GM10248 (cell line): ENCODE data around the gene GRID2.

ENCODE experiments used
- CTCF ChIA-PET: fragments of 300-600 bp; sonication (Branson Sonifier 250); formaldehyde crosslinking; extraction: SDS; loops from one replicate; lab custom pipeline; 2021; ENCODE audit warnings: antibody characterized with exemption; lab: Yijun Ruan, JAX
- POLR2A ChIA-PET: fragments of 350-650 bp; sonication (Branson Sonifier 250); formaldehyde crosslinking; extraction: SDS; loops from one replicate; lab custom pipeline; 2020; ENCODE audit warnings: antibody characterized with exemption; lab: Yijun Ruan, JAX
- DNase-seq: peaks from one replicate; pipeline ENCODE4 v3.0.0; 2012; ENCODE audit errors: extremely low spot score
- CTCF ChIP-seq: IDR thresholded peaks from 2 replicates; pipeline ENCODE4 v1.5.1; 2012; ENCODE audit warnings: mild to moderate bottlenecking, low read depth; ENCODE audit errors: extremely low read depth, missing control alignments, control extremely low read depth

GRID2 gene

DNA sequence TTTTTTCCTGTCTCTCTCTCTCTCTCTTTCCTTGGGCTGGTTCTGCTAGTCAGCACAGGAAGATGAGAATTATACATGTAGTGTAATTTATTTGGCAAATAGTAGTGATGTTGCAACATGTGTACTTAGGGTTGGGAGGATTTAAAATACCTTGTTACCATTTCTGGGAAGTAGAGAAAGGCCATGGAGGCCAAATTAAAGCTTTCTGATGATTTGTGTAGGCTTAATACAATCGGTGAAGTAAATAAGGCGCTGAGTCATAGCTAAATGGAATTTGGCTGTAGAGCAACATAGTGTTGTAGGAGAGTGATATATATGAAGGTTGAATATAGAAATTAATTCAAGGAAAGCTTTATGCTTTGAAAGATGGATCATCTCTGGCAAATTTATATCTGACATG, 295.3 kb downstream of the GRID2 start:
- ChIA-PET CTCF (interaction anchor here (1.2 kb wide), 1 partner anchor 10 kb away, joined by 3 read pairs; no protein-coding TSS in a partner anchor), POLR2A (no interaction called here)
- TF ChIP-seq CTCF = no peak
- DNase-seq = no peak

- TF ChIP-seq CTCF = no peak
- no peak for DNase-seq
- CTCF ChIA-PET = no interaction called here
- POLR2A ChIA-PET = no interaction called here
These were observed 296.9 kb downstream of the GRID2 start for GRCh38 chr4:92600638-92601037.

DNA sequence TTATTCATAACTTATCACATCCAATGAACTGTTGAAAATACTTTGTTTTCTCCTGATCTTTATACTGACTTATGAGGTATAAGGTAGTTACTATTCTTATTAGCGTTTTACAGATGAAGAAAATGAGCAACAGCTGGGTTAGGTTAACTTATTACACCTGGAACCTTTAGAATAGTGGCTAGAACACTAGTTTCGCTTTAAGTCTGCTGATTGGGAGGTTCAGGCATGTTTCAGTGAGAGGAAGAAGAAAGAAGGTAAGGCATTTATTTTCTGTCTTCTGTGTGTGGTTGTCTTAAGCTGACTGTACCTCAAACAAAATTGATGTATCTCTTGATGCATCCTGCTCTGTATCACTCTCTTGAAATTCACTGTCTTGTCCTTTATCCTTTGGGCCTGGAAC, 302.5 kb downstream of the GRID2 start:
- POLR2A ChIA-PET = no interaction called here
- DNase-seq = no peak
- CTCF ChIA-PET = no interaction called here
- no peak for TF ChIP-seq CTCF

- ChIA-PET POLR2A (no interaction called here), CTCF (no interaction called here)
- no peak for TF ChIP-seq CTCF
- no peak for DNase-seq
These were observed 311.3 kb downstream of the GRID2 start for GRCh38 chr4:92615049-92615448.

DNA sequence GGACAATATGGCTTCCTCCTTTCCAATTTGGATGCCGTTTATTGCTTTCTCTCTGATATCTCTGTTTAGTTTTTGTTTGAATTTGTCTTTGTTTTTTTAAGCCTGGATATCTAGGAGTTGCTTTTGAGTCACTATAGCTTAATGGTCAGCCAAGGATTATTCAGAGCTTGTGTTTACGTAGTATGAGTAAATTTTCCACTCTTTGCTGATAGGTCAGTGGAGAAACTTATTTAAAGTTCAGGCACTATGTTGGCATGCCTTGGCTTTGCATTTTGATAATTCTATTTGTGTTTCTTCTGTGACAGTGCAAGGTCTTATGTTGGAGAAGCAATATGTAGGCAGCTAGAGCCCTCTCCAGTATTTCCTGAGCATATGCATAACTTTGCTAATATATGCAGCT, 315.2 kb downstream of the GRID2 start:
- CTCF ChIA-PET = interaction anchor here (0.8 kb wide), 1 partner anchor 72 kb away, joined by 3 read pairs; no protein-coding TSS in a partner anchor
- DNase-seq = no peak
- TF ChIP-seq CTCF = no peak
- POLR2A ChIA-PET = interaction anchor here (0.6 kb wide), 1 partner anchor 584 kb away, joined by 3 read pairs; no protein-coding TSS in a partner anchor

- POLR2A ChIA-PET = no interaction called here
- CTCF ChIA-PET = no interaction called here
- TF ChIP-seq CTCF = no peak
- no peak for DNase-seq
These were observed 325.5 kb downstream of the GRID2 start for GRCh38 chr4:92629302-92629701.

- no peak for DNase-seq
- TF ChIP-seq CTCF = no peak
- CTCF ChIA-PET = no interaction called here
- POLR2A ChIA-PET = no interaction called here
These were observed 331.1 kb downstream of the GRID2 start for GRCh38 chr4:92634882-92635281.
